Dendritic cell treated with granulocyte-macrophage colony-stimulating factor and Interleukin-4, amounts not matched to agents 40 ng/mL and 50 ng/mL, for 4 days (primary cell): Measurements from ENCODE around the gene SPTB.

Experiments
- H3K27ac Mint-ChIP-seq: one replicate; pipeline ENCODE4 v1.8.0; 2022; ENCODE audit warnings: mild to moderate bottlenecking, mixed read lengths
- H3K27me3 Mint-ChIP-seq: one replicate; pipeline ENCODE4 v1.8.0; 2022; ENCODE audit warnings: mild to moderate bottlenecking, mixed read lengths
- H3K36me3 Mint-ChIP-seq: one replicate; pipeline ENCODE4 v1.8.0; 2022; ENCODE audit warnings: low read depth, mixed read lengths
- H3K4me1 Mint-ChIP-seq: one replicate; pipeline ENCODE4 v1.8.0; 2022; ENCODE audit warnings: low read depth, mixed read lengths
- H3K4me3 Mint-ChIP-seq: one replicate; pipeline ENCODE4 v1.8.0; 2022; ENCODE audit warnings: mild to moderate bottlenecking, moderate library complexity, mixed read lengths
- H3K9me3 Mint-ChIP-seq: one replicate; pipeline ENCODE4 v1.8.0; 2022; ENCODE audit warnings: mixed read lengths
- intact Hi-C: fragments of 100-400 bp; cut with micrococcal nuclease; formaldehyde crosslinking; loops from one replicate; pipeline ENCODE4 v1.15.0; 2022

The SPTB gene

DNA sequence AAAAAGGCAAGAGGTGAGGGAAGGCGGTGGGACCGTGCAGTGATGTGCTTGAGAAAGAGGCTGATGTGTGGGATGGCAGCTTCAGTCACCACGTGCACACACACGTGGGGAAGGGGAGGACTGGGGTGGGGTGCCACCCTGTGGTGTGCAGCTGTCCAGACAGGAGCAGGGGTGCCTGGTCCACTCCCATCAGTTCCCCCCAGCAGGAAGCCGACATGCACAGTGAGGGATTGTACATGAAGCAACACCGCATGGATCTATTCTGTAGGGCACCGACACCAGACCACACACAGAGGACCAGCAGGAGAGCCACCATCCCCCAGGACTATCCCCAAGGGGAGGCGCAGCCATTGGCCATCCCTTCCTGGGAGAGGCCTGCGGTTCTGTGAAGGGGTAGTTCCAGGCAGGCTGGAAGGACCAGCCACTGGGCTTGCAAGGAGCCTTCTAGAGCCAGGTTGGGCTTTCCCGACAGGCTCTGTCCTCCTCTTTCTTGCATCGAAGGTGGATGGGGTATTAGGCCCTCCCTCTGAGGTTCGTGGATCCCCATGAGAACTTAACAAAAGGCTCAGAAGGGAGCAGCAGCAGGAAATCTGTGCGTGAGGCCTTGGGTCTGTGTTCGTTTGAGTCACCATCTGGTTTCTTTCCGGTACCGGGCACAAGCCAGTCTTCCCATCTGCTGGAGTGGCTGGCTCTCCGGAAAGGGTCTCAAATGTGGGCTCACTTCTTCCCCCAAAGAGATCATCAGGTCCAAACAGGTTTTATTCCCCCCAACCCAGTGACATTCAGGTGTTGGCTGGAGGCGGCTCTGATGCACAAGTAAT lies 115.7 kb downstream of the SPTB start:
- Mint-ChIP-seq H3K36me3 (no peaks in the 10 kb centered on the region), H3K27ac (no peak overlapping the region), H3K9me3 (no peaks in the 10 kb centered on the region), H3K4me1 (peaks cover 14% of the 10 kb centered on the region), H3K4me3 (no peak overlapping the region), H3K27me3 (peaks cover 50% of the 10 kb centered on the region)
- intact Hi-C loops = loop anchor here (1.0 to 10.0 kb wide), 2 partner anchors 93 to 151 kb away; partner anchors contain the start of gene CHURC1

DNA sequence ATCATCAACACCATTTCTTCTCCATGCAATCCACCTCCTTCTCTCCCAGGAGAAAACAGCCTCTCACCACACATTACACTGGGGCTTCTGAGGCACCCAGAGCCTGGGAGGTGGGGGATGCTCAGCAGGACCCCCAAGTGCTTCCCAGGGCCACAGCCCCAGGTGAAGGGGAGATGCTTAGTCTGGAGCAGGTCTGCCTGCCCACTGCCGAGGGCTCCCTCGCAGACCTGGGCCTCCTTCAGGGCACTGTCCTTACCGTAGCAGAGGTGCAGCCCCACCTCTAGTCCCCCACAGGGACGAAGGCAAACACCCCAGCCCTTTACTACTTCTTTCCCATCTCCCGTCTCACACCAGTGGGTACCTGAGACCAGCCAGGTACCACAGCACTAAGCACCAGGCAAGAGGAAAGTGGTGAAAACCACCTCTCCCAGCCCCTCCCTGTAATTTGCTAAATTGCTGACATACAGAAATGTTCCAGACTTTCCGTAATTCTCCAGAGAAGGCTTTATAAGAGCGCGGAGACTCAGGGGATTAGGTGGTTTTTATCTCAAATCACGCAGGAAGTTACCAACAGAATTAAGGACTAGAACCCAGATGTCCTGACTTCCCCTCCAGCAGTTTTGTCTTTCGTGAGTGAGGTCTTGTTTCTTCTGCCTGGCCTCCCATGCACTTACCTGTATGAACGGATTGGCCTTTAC lies 116.5 kb downstream of the SPTB start:
- Mint-ChIP-seq H3K9me3 (no peaks in the 10 kb centered on the region), H3K27ac (no peak overlapping the region), H3K36me3 (no peaks in the 10 kb centered on the region), H3K4me3 (no peak overlapping the region), H3K4me1 (peaks cover 14% of the 10 kb centered on the region), H3K27me3 (peaks cover 51% of the 10 kb centered on the region)
- intact Hi-C loops = loop anchor here (10.0 kb wide), 1 partner anchor 152 kb away; the partner anchor contains the start of gene CHURC1

DNA sequence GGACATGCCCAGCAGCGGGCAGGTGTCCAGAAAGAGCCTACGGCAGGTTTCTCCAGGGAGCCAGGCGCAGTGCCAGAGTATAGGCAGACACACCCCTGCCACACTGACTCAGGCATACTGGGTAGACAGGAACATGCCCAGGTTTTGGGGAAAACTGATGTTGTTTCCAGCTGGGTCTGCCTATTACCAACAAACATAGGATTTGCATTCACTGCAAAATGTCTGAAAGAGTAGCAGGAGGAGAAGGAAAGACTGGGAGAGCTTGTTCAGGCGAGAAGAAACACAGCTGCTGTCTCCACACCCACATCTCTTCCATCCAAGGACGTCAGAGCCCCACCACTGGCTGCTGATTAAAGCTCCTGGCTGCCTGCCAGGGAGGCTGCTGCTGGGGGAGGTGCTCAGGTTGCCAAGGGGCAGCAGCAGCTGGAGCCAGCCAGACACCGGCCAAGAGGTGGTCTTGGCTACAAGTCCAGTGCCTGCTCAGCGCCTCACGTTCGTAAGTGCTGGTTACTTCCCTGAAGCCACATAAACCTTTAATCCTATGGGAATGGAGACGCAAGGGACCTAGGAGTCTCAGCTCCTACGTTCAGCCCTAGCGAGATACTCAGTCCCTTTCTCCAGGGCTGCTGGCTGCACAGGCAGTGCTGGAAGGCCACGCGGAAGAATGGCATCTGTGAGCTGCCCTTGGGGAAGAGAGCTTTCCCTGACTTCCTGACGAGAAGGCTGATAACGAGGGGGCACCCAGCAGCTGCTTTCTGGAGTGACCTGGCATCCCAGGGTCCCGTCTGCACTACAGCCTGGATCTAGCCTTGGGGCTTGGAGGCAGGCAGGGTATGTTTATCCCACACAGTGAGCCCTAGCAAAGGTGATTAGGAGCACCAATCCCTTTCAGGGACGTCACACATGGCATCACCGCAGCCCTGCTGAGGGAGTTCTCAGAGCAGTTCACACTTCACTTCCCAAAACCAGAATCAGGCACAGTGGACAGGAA lies 117.4 kb downstream of the SPTB start:
- Mint-ChIP-seq H3K4me3 (no peak overlapping the region), H3K27me3 (peaks cover 54% of the 10 kb centered on the region), H3K27ac (no peak overlapping the region), H3K9me3 (no peaks in the 10 kb centered on the region), H3K36me3 (no peaks in the 10 kb centered on the region), H3K4me1 (peaks cover 14% of the 10 kb centered on the region)
- intact Hi-C loops = loop anchor here (10.0 kb wide), 1 partner anchor 152 kb away; the partner anchor contains the start of gene CHURC1

DNA sequence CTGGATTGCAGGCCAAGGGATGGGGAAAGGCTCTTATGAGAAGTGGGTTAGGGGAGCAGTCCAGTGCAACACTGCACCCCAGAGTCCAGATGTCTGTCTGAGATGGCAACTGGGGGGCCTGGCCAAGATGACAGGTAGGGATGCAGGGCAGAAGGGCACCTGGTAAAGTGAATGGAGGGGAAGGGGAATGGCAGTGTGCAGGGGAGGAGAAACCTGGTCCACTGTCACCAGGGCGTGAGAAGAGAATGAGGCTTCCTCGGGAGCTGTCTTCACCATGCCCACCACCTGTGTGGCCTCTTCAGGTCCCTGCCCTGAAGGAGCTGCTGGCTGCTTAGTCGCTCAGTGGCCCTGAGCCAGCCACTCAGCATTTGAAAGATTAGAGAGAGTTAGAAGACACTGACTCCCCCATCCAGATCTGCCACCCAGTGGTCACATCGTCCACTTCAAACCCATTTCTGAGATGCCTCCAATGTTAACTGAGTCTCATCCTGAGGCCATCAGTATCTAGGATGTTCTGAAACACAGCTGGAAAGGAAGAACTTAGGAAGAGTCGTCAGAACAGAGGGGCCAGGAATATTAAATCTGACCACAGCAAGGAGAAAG lies 118.2 kb downstream of the SPTB start:
- H3K4me1 Mint-ChIP-seq = peaks cover 14% of the 10 kb centered on the region
- peaks cover 59% of the 10 kb centered on the region for H3K27me3 Mint-ChIP-seq
- no peaks in the 10 kb centered on the region for H3K9me3 Mint-ChIP-seq
- no peaks in the 10 kb centered on the region for H3K36me3 Mint-ChIP-seq
- H3K27ac Mint-ChIP-seq = no peak overlapping the region
- H3K4me3 Mint-ChIP-seq = no peak overlapping the region
- intact Hi-C loops = loop anchor here (10.0 kb wide), 1 partner anchor 153 kb away; the partner anchor contains the start of gene CHURC1

DNA sequence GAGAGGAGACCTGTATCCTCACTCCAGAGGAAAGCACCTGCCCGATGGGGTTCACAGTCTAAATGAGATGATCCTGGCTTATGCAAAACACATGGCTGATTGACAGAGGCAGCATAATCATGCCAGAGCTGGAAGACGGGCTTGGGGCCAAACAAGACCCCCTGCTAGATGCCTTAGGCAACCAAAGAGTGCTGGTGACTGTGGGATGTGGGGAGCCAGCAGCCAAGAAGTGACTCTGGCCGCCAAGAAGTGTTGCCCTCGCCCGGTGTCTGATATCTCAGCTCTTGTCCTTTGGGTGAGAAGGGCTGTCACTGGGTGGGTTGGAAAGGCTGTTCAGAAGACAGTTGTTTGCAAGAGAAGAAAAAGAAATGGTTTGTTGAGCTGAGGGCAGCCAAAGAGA lies 118.8 kb downstream of the SPTB start:
- intact Hi-C loops = loop anchor here (10.0 kb wide), 1 partner anchor 154 kb away; the partner anchor contains the start of gene CHURC1
- Mint-ChIP-seq H3K27ac (no peak overlapping the region), H3K36me3 (no peaks in the 10 kb centered on the region), H3K4me1 (peaks cover 14% of the 10 kb centered on the region), H3K9me3 (no peaks in the 10 kb centered on the region), H3K27me3 (peaks cover 59% of the 10 kb centered on the region), H3K4me3 (no peak overlapping the region)

DNA sequence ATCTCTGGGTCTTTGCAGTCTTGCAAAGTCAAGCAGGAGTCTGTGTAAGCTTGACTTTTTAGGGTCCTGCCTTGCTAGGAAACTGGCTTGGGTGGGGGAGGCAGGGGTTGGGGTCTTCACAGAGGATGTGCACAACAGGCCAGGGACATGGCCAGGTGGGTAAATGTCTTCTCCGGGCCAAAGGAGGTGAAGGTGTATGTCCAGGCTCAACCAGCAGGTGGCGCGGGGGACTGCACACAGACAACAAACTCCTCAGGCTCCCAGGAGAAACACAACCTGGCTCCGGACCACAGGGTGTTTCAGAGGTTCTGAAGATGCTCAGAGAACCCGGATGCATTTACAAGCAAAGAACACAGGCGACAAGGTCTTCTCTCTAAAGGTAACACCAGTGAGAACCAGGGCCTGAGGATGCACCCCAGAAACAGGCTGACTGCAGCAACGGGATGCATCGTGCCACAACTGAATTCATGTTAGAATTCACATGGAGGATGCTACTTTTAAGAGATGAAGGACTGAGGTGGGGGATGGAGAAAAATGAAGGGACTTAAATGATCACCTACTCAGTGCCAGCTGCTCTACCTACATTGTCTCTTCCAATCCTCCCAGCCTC lies 119.5 kb downstream of the SPTB start:
- H3K27ac Mint-ChIP-seq = no peak overlapping the region
- intact Hi-C loops = loop anchor here (10.0 kb wide), 1 partner anchor 155 kb away; the partner anchor contains the start of gene CHURC1
- no peaks in the 10 kb centered on the region for H3K9me3 Mint-ChIP-seq
- no peaks in the 10 kb centered on the region for H3K36me3 Mint-ChIP-seq
- peaks cover 60% of the 10 kb centered on the region for H3K27me3 Mint-ChIP-seq
- peaks cover 14% of the 10 kb centered on the region for H3K4me1 Mint-ChIP-seq
- H3K4me3 Mint-ChIP-seq = no peak overlapping the region

DNA sequence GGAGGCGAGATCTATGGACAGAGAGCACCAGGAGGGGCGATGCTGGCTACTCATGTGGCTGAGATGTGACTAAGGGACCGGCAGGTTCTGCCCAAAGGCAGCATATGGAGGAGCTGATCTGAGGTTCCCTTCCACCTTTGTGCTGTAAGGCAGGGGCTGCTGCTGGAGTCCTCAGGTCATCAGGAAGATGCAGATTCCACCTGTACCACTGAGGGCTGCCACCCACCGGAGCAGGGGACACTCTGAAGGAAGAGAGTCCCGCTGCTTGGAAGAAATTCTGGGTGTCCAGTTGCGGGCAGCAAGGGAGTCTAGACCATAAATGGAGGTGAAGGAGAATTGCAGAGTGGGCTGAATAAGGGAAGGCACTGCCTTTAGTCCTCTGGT lies 120.2 kb downstream of the SPTB start:
- Mint-ChIP-seq H3K27me3 (peaks cover 62% of the 10 kb centered on the region), H3K27ac (no peak overlapping the region), H3K4me3 (no peak overlapping the region), H3K9me3 (no peaks in the 10 kb centered on the region), H3K4me1 (peaks cover 10% of the 10 kb centered on the region), H3K36me3 (no peaks in the 10 kb centered on the region)
- intact Hi-C loops = loop anchor here (5.0 kb wide), 1 partner anchor 37 kb away; no protein-coding TSS in a partner anchor

DNA sequence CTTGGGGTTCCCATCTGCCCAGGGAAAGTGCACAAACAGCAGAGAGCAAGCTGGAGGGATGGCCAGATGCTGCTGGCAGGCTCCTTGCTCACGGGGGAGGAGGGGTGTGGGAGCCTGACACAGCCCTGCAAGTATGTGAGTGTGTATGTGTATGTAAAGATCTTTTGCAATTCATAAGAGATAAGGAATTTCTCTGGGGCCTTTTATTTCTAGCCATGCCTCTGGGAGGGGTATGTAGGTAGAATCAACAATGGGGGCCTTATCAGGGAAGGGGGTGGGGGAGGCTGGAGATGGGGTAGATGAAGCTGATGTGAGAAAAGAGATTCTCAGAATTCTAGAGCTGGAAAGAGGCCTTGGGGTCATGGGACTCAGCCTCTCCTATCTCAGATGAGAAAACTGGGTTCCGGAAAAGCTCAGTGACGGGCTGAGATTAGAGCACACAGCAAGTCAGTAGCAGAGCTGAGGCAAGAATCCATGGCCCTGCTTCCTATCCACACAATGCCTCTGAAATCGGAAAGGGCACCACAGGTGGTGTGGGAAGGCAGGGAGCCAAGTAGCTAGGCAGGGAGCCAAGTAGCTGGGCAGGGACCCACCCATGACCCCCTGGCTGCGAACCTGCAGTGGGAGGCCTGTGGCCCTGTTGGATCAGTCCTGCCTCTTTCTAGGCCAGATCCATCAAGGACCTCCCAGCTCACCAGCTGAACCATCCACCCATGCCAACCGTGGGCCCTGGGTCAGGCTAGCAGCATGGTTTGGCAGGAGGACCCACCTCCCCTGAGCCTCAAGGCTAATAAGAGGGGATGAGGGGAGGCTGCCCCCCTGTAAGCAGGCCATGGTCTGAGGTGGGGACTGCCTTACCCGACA lies 120.8 kb downstream of the SPTB start:
- H3K27me3 Mint-ChIP-seq = peaks cover 59% of the 10 kb centered on the region

DNA sequence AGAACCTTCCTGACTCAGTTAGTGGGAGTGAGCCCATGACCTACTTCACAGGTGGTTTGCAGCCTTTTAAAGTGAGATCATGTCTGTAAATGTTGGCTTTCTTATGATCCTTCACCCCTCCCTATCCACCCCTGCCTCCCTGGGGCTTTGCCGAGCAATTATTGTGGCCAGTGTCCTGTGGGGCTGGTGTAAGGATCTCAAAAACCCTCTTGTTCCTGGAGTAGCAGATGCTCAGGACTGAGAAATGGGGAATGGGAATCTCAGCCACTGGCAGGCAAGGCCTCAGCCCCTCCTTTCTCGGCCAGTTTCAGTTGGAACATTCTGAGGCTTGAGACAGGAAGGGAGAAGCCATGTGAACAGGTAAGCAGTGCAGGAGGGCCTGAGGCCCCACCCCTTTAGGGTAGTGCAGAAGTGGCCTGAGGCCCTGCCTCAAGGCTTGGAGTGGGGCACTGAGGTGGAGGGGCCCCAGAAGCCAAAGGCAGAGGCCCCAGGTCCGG lies 121.6 kb downstream of the SPTB start:
- no peaks in the 10 kb centered on the region for H3K9me3 Mint-ChIP-seq
- H3K4me3 Mint-ChIP-seq = no peak overlapping the region
- H3K27me3 Mint-ChIP-seq = peaks cover 53% of the 10 kb centered on the region
- peaks cover 7% of the 10 kb centered on the region for H3K4me1 Mint-ChIP-seq
- no peaks in the 10 kb centered on the region for H3K36me3 Mint-ChIP-seq
- intact Hi-C loops = loop anchor here (5.0 kb wide), 1 partner anchor 36 kb away; no protein-coding TSS in a partner anchor
- H3K27ac Mint-ChIP-seq = peak overlapping the region; percentile 6

More for the DNA sequence above, 120.8 kb downstream of the SPTB start:
- peaks cover 7% of the 10 kb centered on the region for H3K4me1 Mint-ChIP-seq
- intact Hi-C loops = loop anchor here (5.0 kb wide), 1 partner anchor 37 kb away; no protein-coding TSS in a partner anchor
- peak overlapping the region; percentile 6 for H3K27ac Mint-ChIP-seq
- H3K36me3 Mint-ChIP-seq = no peaks in the 10 kb centered on the region
- no peak overlapping the region for H3K4me3 Mint-ChIP-seq
- H3K9me3 Mint-ChIP-seq = no peaks in the 10 kb centered on the region

DNA sequence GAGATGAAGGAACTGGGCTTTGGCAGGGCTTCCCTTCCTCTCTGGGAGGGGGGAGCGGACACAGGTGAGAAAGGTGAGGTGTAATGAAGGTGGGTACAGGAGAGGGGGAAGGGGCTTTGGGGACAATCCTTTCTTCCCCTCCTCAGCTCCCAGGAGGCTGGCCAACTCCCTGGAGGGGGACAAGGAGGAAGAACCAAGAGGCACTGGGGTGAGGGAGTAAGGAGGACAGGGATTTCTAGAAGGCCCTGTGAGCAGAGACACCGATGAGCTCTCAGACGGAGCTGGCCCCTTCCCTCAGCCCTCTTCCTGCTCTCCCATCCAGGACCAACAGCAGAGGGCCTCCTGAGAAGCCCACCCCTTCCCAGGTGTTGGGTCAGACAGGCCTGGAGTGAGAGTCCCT lies 122.1 kb downstream of the SPTB start:
- H3K4me1 Mint-ChIP-seq = peaks cover 7% of the 10 kb centered on the region
- intact Hi-C loops = loop anchor here (5.0 kb wide), 1 partner anchor 35 kb away; no protein-coding TSS in a partner anchor
- no peak overlapping the region for H3K4me3 Mint-ChIP-seq
- H3K27ac Mint-ChIP-seq = no peak overlapping the region
- no peaks in the 10 kb centered on the region for H3K9me3 Mint-ChIP-seq
- H3K36me3 Mint-ChIP-seq = no peaks in the 10 kb centered on the region
- peaks cover 48% of the 10 kb centered on the region for H3K27me3 Mint-ChIP-seq

DNA sequence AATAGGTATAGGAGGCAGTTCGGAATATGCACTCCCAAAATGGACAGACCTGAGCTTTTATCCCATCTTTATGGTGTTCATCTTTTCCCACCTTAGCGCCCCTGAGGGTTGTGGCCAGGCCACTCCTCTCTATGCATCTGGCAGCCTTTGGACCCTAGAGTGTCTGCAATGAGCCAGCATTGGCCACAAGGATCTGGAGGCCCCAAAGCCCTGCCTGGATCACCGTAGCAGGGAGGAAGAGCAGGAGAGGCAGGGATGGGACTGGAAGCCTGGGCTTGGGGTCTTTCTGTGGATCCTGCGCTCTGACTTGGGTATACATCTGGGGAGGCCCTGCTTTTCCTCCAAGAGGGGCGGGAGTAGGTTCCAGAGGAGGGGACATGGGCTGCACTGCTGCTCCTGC lies 123.0 kb downstream of the SPTB start:
- Mint-ChIP-seq H3K27me3 (peaks cover 39% of the 10 kb centered on the region), H3K4me1 (peaks cover under 1% of the 10 kb centered on the region), H3K27ac (no peak overlapping the region), H3K4me3 (no peak overlapping the region), H3K36me3 (no peaks in the 10 kb centered on the region), H3K9me3 (no peaks in the 10 kb centered on the region)
- intact Hi-C loops = loop anchor here (5.0 kb wide), 1 partner anchor 34 kb away; no protein-coding TSS in a partner anchor
